H1 (cell line): Measurements from ENCODE around the gene ARHGAP6. TPM values are rescaled to one million over a fixed set of nuclear protein-coding genes. Genes with fewer than 3 reads are reported as not detected.

Source experiments
- CTCF ChIA-PET: fragments of 300-600 bp; sonication (Branson Sonifier 250); formaldehyde crosslinking; loops from one replicate; lab custom pipeline; 2021; ENCODE audit not compliant: partially characterized antibody; lab: Charles Lee
- POLR2A ChIA-PET: fragments of 300-600 bp; sonication (Branson Sonifier 250); formaldehyde crosslinking; loops from one replicate; lab custom pipeline; 2021; ENCODE audit warnings: inconsistent platforms; ENCODE audit not compliant: partially characterized antibody; lab: Charles Lee
- DNase-seq, 2 experiments: peaks; one replicate each; pipeline versions ENCODE4 v3.0.0 to v3.0.0-alpha.2; 2010 to 2022; ENCODE audit warnings: low spot score in 2 of 2, low read depth in 1 of 2, mixed read lengths in 1 of 2
- FAIRE-seq: peaks from 2 replicates; lab custom pipeline; 2011; peaks lifted over from hg19 to GRCh38; lab: Jason Lieb, UNC
- H2AFZ ChIP-seq: 2 replicates; pipeline ENCODE4 v1.8.1; 2012; ENCODE audit warnings: low read length, inconsistent platforms
- H2AK5ac ChIP-seq: 2 replicates; pipeline ENCODE4 v1.6.1; 2013; ENCODE audit warnings: low read depth, low read length
- H2BK120ac ChIP-seq: replicated peaks from 2 replicates; pipeline ENCODE3; 2013; ENCODE audit warnings: low read depth, low read length, inconsistent platforms
- H2BK12ac ChIP-seq: 2 replicates; pipeline ENCODE4 v1.6.1; 2013; ENCODE audit warnings: low read depth, low read length
- H2BK15ac ChIP-seq: 2 replicates; pipeline ENCODE4 v1.6.1; 2013; ENCODE audit warnings: low read length
- H2BK20ac ChIP-seq: 2 replicates; pipeline ENCODE4 v1.6.1; 2013; ENCODE audit warnings: low read length
- H2BK5ac ChIP-seq: 2 replicates; pipeline ENCODE4 v1.6.1; 2013; ENCODE audit warnings: low read depth, low read length
- H3K14ac ChIP-seq: 2 replicates; pipeline ENCODE4 v1.6.1; 2013; ENCODE audit warnings: inconsistent platforms; ENCODE audit not compliant: insufficient read length
- H3K18ac ChIP-seq: 2 replicates; pipeline ENCODE4 v1.6.1; 2013; ENCODE audit warnings: low read length; ENCODE audit errors: extremely low read depth
- H3K23ac ChIP-seq: 2 replicates; pipeline ENCODE4 v1.6.1; 2013; ENCODE audit warnings: inconsistent platforms; ENCODE audit not compliant: insufficient read length
- H3K23me2 ChIP-seq: 2 replicates; pipeline ENCODE4 v1.6.1; 2013; ENCODE audit warnings: low read depth, low read length
- H3K27ac ChIP-seq: 2 replicates; pipeline ENCODE4 v1.6.1; 2011; ENCODE audit warnings: low read depth, low read length, inconsistent platforms
- H3K27me3 ChIP-seq, 4 experiments: replicated peaks in 1 of 4; 1 replicate in 1 of 4; 2 replicates in 3 of 4; pipeline versions ENCODE4 v1.6.1 to v1.8.1; 2011 to 2013; ENCODE audit warnings: low read length in 3 of 4, mild to moderate bottlenecking in 3 of 4, inconsistent platforms in 2 of 4, mixed read lengths in 2 of 4, moderate library complexity in 1 of 4; ENCODE audit not compliant: control insufficient read depth in 3 of 4, insufficient read depth in 3 of 4; ENCODE audit errors: extremely low read depth in 1 of 4
- H3K36me3 ChIP-seq, 4 experiments: 2 replicates each; pipeline versions ENCODE4 v1.6.1 to v1.8.1; 2011 to 2013; ENCODE audit warnings: mild to moderate bottlenecking in 4 of 4, low read length in 3 of 4, moderate library complexity in 2 of 4, control low read depth in 1 of 4, inconsistent platforms in 1 of 4; ENCODE audit not compliant: insufficient read depth in 4 of 4, control insufficient read depth in 2 of 4
- H3K4ac ChIP-seq: replicated peaks from 2 replicates; pipeline ENCODE3; 2013; ENCODE audit warnings: low read length, low read depth, mixed read lengths, inconsistent platforms; ENCODE audit not compliant: insufficient read length
- H3K4me1 ChIP-seq, 4 experiments: replicated peaks in 1 of 4; 1 replicate in 1 of 4; 2 replicates in 3 of 4; pipeline versions ENCODE4 v1.6.1 to v1.8.1; 2011 to 2013; ENCODE audit warnings: low read length in 3 of 4, inconsistent platforms in 2 of 4, mixed read lengths in 1 of 4; ENCODE audit not compliant: insufficient read depth in 4 of 4, control insufficient read depth in 3 of 4
- H3K4me2 ChIP-seq, 2 experiments: 2 replicates each; pipeline versions ENCODE4 v1.6.1 to v1.8.1; 2011 to 2013; ENCODE audit warnings: low read depth in 2 of 2, low read length in 2 of 2, control low read depth in 1 of 2, inconsistent platforms in 1 of 2, mild to moderate bottlenecking in 1 of 2; ENCODE audit not compliant: insufficient read depth in 1 of 2
- H3K4me3 ChIP-seq, 4 experiments: fragments of 200-600, 300-600 bp in 1 of 4; sonication (generic), shearing (Covaris generic), sonication (Bioruptor Twin) in 1 of 4; 2 replicates each; pipeline versions ENCODE4 v1.5.1 to v1.8.1; 2011 to 2016; ENCODE audit warnings: low read length in 4 of 4, low read depth in 3 of 4, control low read depth in 2 of 4, inconsistent platforms in 2 of 4, mild to moderate bottlenecking in 2 of 4, mixed read lengths in 1 of 4, moderate library complexity in 1 of 4; ENCODE audit not compliant: insufficient read depth in 2 of 4; ENCODE audit errors: extremely low read depth in 1 of 4
- H3K56ac ChIP-seq: replicated peaks from 2 replicates; pipeline ENCODE3; 2013; ENCODE audit warnings: low read depth, mild to moderate bottlenecking, mixed read lengths, low read length, inconsistent platforms; ENCODE audit not compliant: insufficient read length
- H3K79me1 ChIP-seq: 2 replicates; pipeline ENCODE4 v1.6.1; 2013; ENCODE audit warnings: low read depth, low read length, control low read depth
- H3K79me2 ChIP-seq, 2 experiments: 2 replicates each; pipeline versions ENCODE4 v1.6.1 to v1.8.1; 2012 to 2013; ENCODE audit warnings: low read length in 2 of 2, mild to moderate bottlenecking in 2 of 2, inconsistent platforms in 1 of 2; ENCODE audit not compliant: insufficient read depth in 2 of 2, control insufficient read depth in 1 of 2
- H3K9ac ChIP-seq, 4 experiments: replicated peaks in 1 of 4; 1 replicate in 1 of 4; 2 replicates in 3 of 4; pipeline versions ENCODE4 v1.6.1 to v1.8.1; 2011 to 2013; ENCODE audit warnings: low read depth in 3 of 4, low read length in 3 of 4, control low read depth in 2 of 4, mild to moderate bottlenecking in 2 of 4, moderate library complexity in 2 of 4, inconsistent platforms in 1 of 4; ENCODE audit errors: extremely low read depth in 1 of 4
- H3K9me3 ChIP-seq, 2 experiments: 2 replicates each; pipeline versions ENCODE4 v1.6.1 to v1.8.1; 2012 to 2013; ENCODE audit warnings: mild to moderate bottlenecking in 2 of 2, moderate library complexity in 2 of 2, control low read depth in 1 of 2, inconsistent platforms in 1 of 2, low read depth in 1 of 2, low read length in 1 of 2, mixed read lengths in 1 of 2; ENCODE audit not compliant: insufficient read depth in 2 of 2
- H4K20me1 ChIP-seq, 2 experiments: replicated peaks in 1 of 2; 2 replicates each; pipeline versions ENCODE3 to v1.8.1; 2011 to 2013; ENCODE audit warnings: inconsistent platforms in 2 of 2, low read length in 2 of 2, mild to moderate bottlenecking in 1 of 2; ENCODE audit not compliant: insufficient read depth in 2 of 2, control insufficient read depth in 1 of 2
- H4K5ac ChIP-seq: 2 replicates; pipeline ENCODE4 v1.6.1; 2013; ENCODE audit warnings: low read length, low read depth, mixed read lengths, inconsistent platforms; ENCODE audit not compliant: insufficient read length
- H4K8ac ChIP-seq: 2 replicates; pipeline ENCODE4 v1.8.0; 2013; ENCODE audit warnings: mild to moderate bottlenecking, moderate library complexity, low read length, inconsistent platforms; ENCODE audit not compliant: insufficient read depth; ENCODE audit errors: extremely low read depth
- H4K91ac ChIP-seq: replicated peaks from 2 replicates; pipeline ENCODE3; 2013; ENCODE audit warnings: low read length, mixed read lengths, inconsistent platforms; ENCODE audit not compliant: insufficient read length
- BACH1 ChIP-seq: IDR thresholded peaks from 2 replicates; pipeline ENCODE4 v1.6.1; 2012; ENCODE audit warnings: low read length, improper control_type of control experiment
- GABPA ChIP-seq: IDR thresholded peaks from 2 replicates; pipeline ENCODE4 v1.6.1; 2011; ENCODE audit warnings: mild to moderate bottlenecking, low read length, moderate library complexity, borderline replicate concordance; ENCODE audit not compliant: insufficient read depth
- HDAC6 ChIP-seq: IDR thresholded peaks from one replicate; pipeline ENCODE4 v1.7.1; 2012; ENCODE audit warnings: low read depth, mild to moderate bottlenecking, inconsistent platforms, low read length, moderate library complexity
- KDM4A ChIP-seq: IDR thresholded peaks from one replicate; pipeline ENCODE4 v1.7.1; 2012; ENCODE audit warnings: low read depth, mild to moderate bottlenecking, moderate library complexity, low read length, inconsistent platforms; ENCODE audit not compliant: severe bottlenecking
- NRF1 ChIP-seq: IDR thresholded peaks from 2 replicates; pipeline ENCODE4 v1.6.1; 2011; ENCODE audit warnings: mild to moderate bottlenecking, low read depth, low read length, improper control_type of control experiment
- POLR2A ChIP-seq, 2 experiments: IDR thresholded peaks; 1 replicate in 1 of 2; 2 replicates in 1 of 2; pipeline ENCODE4 v1.6.1; 2011; ENCODE audit warnings: low read depth in 2 of 2, low read length in 2 of 2, mild to moderate bottlenecking in 2 of 2; ENCODE audit errors: control extremely low read depth in 1 of 2
- POLR2AphosphoS5 ChIP-seq: IDR thresholded peaks from 2 replicates; pipeline ENCODE4 v1.6.1; 2011; ENCODE audit warnings: low read depth, low read length
- RFX5 ChIP-seq: IDR thresholded peaks from 2 replicates; pipeline ENCODE4 v1.6.1; 2011; ENCODE audit warnings: low read depth, low read length, improper control_type of control experiment, borderline replicate concordance
- TAF7 ChIP-seq: optimal IDR thresholded peaks from 2 replicates; pipeline ENCODE3; 2011; ENCODE audit warnings: low read depth, mild to moderate bottlenecking, inconsistent platforms, low read length, moderate library complexity, borderline replicate concordance
- YY1 ChIP-seq: IDR thresholded peaks from 2 replicates; pipeline ENCODE4 v1.6.1; 2011; ENCODE audit warnings: low read depth, mild to moderate bottlenecking, low read length
- WGBS, 2 experiments: shearing (Covaris generic) in 1 of 2; methylation state at CpG; one replicate each; pipeline versions ENCODE4 v1.1.6 to v1.1.7; 2013 to 2015; ENCODE audit warnings: low lambda C conversion rate in 2 of 2, mixed read lengths in 2 of 2, inconsistent platforms in 1 of 2, low coverage in 1 of 2, missing lambda C conversion rate in 1 of 2; ENCODE audit not compliant: insufficient replicate concordance in 2 of 2, insufficient coverage in 1 of 2, insufficient read length in 1 of 2; ENCODE audit errors: extremely low coverage in 1 of 2, missing lambda C conversion rate in 1 of 2; 5-methylcytosine and 5-hydroxymethylcytosine counted together
- polyA plus RNA-seq, 7 experiments: library from polyadenylated mRNA; depleted of rRNA in 3 of 7; stranded (reverse) in 5 of 7; unstranded in 2 of 7; fragments of >200 nt in 5 of 7; fragments of 200-250 nt in 2 of 7; gene quantifications; 1 replicate in 5 of 7; 2 replicates in 1 of 7; 4 replicates in 1 of 7; pipeline versions ENCODE4 v1.2.1 to v1.2.3, GENCODE V29; 2011 to 2013; ENCODE audit warnings: missing spikeins in 2 of 7, mixed read lengths in 2 of 7
- total RNA-seq: library from RNA; stranded (reverse); fragmentation: NEBNext Ultra II Directional; extraction: Animal tissue kit (Norgen Biotek cat#: 25700); gene quantifications from 2 replicates; pipeline ENCODE4 v1.2.1, GENCODE V29; 2021

ARHGAP6 gene
- total and polyA plus RNA-seq, 2 of the 8 experiments (the other 6 are each of a cell fraction or from before 2014, with no cell fraction given): 0.35 to 0.82 TPM

DNA sequence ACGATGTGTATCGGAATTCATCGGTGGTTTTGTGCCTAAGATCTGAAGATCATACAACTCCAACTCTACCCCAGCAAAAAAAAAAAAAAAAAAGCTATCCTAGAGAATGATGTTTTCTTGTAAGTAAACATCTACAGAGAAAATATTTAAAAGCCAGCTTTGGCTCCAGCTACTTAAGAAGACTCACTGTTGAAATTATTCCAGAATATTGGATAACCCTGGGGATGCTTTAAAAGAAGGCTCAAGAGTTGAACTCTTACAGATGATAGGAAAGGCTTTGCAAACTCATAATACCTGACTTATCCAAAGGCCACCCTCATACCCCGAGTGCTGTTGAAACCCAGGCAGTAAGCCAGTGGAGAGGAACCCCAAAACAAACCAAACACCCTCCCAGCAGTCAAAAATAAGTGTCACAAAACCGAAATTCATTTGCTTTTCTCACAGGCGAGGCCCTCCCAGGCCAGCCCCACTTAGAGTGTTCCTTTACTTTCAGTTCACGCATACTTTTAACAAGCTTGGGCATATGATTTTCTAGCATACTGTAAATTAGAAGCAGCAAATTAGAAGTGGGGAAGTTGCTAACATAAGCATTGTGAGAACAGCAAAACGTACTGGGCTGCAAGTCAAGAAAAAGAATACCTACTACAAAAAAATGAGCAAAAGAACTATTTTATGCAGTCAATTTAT is 375.2 kb downstream of the ARHGAP6 start:
- WGBS, 2 experiments: 93% methylated on average over 8 of the region's 8 CpGs; no CpG with 5 or more reads in 1 of the 2 experiments
- Histone ChIP-seq H4K91ac (no peak overlapping the region), H3K79me2 (no peaks in the 10 kb centered on the region), H4K5ac (no peak overlapping the region), H3K9me3 (no peaks in the 10 kb centered on the region), H2BK15ac (no peak overlapping the region), H2BK12ac (no peak overlapping the region), H2BK20ac (no peak overlapping the region), H3K56ac (no peak overlapping the region), H2BK5ac (no peak overlapping the region), H2AK5ac (no peak overlapping the region), H3K36me3 (no peaks in the 10 kb centered on the region), H3K4ac (no peak overlapping the region), H3K14ac (no peak overlapping the region), H4K20me1 (no peaks in the 10 kb centered on the region), H3K27ac (no peak overlapping the region), H3K18ac (no peak overlapping the region), H3K23ac (no peak overlapping the region), H3K4me1 (no peaks in the 10 kb centered on the region), H3K79me1 (no peaks in the 10 kb centered on the region), H3K9ac (no peak overlapping the region), H3K23me2 (no peaks in the 10 kb centered on the region), H2AFZ (no peak overlapping the region), H4K8ac (no peak overlapping the region), H3K27me3 (no peaks in the 10 kb centered on the region), H3K4me2 (no peak overlapping the region), H2BK120ac (no peak overlapping the region), H3K4me3 (no peak overlapping the region)
- POLR2A ChIA-PET: no interaction called here
- peak; percentile 36 for FAIRE-seq
- CTCF ChIA-PET: interaction anchor here (1.0 kb wide), 1 partner anchor 12 kb away, joined by 3 read pairs; no protein-coding TSS in a partner anchor
- no peak for DNase-seq
- no peak for TF ChIP-seq TAF7
- no peak for TF ChIP-seq KDM4A
- TF ChIP-seq GABPA: no peak
- TF ChIP-seq POLR2AphosphoS5: no peak
- TF ChIP-seq BACH1: no peak
- TF ChIP-seq RFX5: no peak
- no peak for TF ChIP-seq HDAC6
- no peak for TF ChIP-seq NRF1
- no peak for TF ChIP-seq POLR2A (IDR thresholded peaks at IDR 0.05; ENCODE audit: control extremely low read depth in 1 of 2, low read depth in 2 of 2, low read length in 2 of 2)
- TF ChIP-seq YY1: no peak
